Stimulated activated CD4-positive, alpha-beta T cell treated with anti-CD3 and anti-CD28 coated beads, Interleukin-2, amount 100 ng/mL, for 48 hours (primary cell): ENCODE data around the gene PRM1.
"Not testable (repeated sequence)": the region's sequence is repeated elsewhere in the genome, so short reads cannot be mapped to it uniquely, and the experiment has no call there.

Experiments used
- DNase-seq, 2 donors: peaks; one replicate each; pipeline ENCODE4 v3.0.0-alpha.2; 2020

PRM1 gene

DNA sequence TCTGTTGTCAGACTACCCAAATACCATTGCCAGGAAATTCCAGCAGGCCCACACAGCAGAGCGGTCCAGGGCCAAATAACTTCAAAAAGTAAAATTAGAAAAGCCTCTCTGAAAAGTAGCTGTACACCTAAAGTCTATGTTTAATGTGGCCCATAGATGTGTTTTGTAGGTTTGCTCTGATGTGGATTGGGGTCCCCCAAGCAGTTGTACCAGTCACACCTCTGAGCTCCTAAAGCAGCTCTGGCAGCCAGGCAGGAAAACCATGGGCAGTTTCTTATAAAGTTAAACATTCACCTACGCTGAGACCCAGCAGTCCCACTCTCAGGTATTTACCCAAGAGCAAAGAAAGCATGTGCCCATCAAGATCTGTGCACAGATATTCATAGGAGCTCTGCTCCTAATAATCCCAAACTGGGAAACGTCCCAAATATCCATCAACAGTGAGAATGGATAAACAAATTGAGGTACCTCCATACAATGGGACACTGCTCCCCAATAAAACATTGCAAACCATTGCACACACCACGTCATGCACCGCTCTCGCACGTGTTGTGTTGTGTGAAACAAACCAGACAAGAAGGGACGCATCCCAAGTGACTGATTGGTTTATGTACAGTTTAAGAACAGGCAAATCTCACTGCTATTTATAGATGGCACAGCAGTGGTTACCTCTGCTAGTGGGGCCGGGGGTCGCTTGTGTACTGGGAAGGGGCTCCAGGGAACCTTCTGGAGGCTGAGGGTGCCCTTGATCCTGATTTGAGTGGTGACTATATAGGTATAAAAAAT lies 15.8 kb upstream of the PRM1 start:
- DNase-seq: no peak

DNA sequence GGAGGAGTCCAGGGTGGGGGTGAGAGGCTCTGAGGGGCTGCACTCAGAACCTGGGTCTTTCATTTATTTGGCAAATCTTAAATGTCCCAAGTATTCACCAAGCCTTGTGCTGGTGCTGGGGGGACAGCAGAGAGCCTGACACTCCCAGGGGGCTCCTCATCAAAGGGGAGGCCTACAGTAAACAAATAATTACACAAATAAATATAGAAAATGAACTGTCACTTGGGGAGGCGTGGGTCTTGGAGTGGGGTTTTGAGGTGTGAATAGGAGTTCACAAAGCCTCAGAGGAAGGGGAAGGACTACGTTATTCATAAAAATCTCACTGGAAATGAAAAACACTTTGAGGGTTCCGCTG lies 15.2 kb upstream of the PRM1 start:
- DNase-seq: no peak

DNA sequence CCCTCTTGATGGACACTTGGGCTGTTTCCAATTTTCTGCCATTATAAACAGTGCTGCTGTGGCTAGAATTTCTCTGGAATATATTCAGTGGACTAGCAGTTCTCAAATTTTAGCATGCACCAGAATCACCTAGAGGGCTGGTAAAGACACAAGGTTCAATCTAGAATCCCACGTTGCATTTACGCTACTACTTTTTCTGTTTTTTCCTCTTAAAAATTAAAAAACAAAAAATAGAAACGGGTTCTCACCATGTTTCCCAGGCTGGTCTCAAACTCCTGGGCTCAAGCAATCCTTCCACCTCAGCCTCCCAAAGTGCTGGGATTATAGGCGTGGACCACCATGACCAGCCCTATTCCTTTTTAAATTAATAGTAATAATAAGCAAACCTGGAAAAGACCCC lies 14.5 kb upstream of the PRM1 start:
- DNase-seq: no peak

DNA sequence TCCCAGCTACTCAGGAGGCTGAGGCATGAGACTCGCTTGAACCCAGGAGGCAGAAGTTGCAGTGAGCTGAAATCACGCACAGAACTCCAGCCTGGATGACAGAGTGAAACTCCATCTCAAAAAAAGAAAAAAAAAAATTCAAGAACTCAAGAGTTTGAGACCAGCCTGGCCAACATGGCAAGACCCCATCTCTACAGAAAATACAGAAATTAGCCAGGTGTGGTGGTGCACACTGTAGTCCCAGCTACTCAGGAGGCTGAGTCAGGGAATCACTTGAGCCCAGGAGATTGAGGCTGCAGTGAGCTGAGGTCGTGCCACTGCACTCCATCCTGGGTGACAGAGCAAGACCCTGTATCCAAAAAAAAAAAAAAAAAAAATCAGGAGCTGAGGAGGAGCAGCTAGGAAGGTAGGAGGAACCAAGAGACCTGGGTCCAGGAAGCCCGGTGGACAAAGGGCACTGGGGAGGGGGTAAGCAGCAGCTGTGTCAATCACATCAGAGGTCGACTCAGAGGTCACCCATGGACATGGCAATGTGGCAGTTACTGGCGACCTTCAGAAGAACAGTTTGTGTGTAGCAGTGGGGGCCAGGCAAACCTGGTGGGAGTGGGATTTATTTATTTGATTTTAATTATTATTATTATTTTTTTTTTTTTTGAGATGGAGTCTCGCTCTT lies 11.1 kb upstream of the PRM1 start:
- no peak for DNase-seq

DNA sequence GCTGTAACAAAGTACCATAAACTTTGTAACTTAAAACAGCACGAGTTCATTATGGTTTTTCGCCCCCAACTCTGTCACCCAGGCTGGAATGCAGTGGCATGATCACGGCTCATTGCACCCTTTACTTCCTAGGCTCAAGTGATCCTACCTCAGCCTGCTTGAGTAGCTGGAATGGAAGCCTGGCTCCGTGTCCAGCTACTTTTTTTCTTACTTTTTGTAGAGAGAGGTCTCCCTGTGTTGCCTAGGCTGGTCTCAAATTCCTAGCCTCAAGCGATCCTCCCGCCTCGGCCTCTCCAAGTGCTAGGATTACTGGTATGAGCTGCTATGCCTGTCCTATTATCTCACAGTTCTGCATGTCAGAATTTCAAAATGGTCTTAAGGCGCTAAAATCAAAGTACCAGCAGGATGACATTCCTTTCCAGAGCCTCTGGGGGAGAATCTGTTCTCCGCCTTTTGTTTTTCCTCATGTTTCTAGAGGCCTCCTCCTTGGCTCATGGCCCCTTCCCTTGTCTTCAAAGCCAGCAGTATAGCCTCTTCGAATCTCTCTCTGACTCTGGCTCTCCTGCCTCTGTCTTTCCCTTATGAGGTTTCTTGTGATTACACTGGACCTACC lies 10.1 kb upstream of the PRM1 start:
- no peak for DNase-seq

DNA sequence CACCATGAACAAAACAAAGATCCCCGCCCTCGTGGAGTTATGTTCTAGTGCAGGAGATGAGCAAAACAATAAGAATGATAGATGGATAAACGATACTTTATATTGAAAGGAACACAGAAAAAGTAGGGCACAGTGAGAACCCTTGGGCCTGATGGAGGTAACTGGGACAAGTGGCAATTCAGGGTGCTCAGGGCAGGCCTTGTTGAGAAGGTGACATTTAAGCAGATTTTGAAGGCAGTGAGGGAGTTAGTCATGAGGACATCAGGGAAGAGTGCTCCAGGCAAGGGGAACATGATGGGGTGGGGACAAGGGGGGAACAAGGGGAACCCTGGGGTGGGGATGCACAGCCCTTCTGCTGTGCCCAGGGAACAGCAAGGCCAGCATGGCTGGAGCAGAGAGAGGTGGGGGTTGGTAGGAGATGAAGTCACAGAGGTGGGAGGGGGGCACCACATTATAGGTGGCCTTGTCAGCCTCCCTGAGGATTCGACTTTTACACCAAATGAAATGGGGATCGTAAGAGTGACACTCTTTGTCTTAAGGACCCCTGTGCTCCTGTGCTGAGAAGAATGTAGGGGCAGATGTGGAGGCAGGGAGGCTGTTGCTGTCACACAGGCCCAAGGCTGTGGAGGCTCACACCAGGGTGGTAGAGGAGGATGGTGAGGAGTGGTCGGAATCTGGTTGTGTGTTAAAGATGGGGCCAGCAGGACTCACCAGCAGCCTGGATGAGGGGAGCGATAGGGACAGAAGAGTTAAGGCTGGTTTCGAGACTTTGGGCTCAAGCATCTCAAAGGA lies 9.2 kb upstream of the PRM1 start:
- no peak for DNase-seq

DNA sequence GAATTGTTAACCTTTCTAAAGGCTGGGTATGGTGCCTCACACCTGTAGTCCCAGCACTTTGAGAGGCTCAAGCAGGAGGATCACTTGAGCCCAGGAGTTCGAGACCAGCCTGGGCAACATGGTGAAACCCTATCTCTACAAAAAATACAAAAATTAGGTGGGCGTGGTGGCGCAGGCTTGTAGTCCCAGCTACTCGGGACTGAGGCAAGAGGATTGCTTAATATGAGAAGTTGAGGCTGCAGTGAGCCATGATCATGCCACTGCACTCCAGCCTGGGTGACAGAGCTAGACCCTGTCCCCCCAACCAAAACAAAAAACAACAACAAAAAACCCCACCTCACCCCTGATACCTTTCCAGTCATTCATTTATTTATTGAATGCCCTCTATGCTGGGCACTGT lies 8.6 kb upstream of the PRM1 start:
- not testable (repeated sequence) for DNase-seq

DNA sequence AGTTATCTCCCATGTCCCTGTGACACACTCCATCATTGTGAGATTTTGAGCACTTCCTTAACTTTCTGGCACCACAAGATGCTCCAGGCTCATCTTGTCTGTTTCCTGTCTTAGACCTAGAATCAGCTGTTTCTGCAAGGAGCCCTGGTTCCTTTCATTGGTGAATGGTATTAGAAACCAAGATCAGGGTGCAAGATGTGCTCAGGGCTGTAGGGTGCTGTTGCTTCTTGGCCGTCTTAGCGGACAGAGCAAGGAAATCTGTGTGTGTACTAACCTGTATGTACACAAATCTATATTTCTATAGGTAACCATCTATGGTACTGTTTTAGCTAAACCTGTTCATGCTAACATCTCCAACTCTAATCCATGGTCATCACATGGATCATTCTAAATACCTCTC lies 8.1 kb upstream of the PRM1 start:
- no peak for DNase-seq

DNA sequence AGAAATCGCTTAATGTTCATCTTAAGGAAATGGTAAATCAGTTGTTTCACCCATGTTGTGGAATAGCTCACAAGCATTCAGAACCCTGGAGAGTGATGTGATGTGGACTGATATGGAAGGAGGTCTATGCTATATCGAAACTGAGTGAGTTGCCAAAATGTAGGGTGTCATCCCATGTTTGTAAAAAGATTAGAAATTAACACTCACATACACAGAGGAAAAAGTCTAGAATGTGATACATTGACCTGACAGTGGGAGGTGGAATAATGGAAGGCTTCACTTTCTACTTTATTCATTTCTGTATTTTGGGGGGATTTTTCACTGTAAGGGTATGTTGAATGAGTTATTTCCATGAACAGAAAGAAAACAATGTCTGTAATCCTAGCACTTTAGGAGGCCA lies 4.7 kb upstream of the PRM1 start:
- DNase-seq: no peak

DNA sequence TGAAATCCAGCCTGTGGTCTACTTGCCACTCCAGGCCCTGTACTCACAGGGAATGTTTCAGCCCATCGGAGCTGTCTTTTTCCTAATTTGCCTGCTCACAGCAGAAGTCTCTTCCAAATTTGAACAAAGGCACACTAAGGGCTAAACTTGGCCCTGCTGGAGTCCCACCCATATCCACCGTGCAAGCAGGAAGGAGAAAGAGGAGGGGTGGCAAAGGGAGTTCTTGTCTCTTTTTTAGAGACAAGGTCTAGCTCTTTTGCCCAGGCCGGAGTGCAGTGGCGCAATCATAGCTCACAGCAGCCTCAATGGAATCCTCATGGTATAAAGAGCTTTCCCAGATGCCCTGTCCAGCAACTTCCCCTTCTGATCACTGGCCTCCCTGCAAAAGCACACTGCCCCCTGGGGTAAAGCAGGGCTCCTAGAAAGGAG lies 2.7 kb upstream of the PRM1 start:
- no peak for DNase-seq

DNA sequence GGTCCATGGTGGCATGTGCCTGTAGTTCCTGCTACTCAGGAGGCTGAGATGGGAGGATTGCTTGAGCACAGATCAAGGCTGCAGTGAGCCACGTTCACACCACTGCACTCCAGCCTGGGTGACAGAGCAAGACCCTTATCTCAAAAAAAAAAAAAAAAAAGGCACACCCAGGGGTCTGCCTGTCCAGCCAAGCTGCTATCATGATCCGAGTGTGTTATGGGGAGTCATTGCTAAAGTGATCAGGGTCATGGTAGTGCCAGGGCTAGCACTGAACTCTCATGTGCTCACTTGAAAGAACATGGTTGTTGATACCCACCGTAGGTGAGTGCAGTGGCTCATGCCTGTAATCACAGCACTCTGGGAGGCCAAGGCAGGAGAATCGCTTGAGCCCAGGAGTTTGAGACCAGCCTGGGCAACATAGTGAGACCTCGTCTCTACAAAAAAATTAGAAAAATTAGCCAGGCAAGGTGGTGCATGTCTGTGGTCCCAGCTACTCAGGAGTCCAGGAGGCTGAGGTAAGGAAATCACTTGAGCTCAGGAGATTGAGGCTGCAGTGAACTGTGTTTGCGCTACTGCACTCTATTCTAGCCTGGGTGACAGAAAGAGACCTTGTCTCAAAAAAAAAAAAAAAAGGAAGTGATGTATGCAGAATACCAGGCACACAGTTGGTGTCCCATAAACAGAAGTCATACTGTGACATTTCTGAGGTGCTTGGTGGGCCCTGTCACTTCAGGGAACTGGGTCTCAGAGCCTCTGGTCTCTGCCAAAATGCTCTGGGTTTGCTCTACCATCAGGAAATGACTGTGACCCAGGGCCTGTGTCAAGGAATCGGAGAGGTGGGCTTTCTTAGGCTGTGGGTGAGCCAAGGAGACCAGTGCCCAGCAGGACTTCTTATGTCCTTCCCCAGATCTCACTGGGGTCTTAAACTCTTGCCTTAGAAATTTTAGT lies 2.2 kb downstream of the PRM1 start:
- DNase-seq: no peak

DNA sequence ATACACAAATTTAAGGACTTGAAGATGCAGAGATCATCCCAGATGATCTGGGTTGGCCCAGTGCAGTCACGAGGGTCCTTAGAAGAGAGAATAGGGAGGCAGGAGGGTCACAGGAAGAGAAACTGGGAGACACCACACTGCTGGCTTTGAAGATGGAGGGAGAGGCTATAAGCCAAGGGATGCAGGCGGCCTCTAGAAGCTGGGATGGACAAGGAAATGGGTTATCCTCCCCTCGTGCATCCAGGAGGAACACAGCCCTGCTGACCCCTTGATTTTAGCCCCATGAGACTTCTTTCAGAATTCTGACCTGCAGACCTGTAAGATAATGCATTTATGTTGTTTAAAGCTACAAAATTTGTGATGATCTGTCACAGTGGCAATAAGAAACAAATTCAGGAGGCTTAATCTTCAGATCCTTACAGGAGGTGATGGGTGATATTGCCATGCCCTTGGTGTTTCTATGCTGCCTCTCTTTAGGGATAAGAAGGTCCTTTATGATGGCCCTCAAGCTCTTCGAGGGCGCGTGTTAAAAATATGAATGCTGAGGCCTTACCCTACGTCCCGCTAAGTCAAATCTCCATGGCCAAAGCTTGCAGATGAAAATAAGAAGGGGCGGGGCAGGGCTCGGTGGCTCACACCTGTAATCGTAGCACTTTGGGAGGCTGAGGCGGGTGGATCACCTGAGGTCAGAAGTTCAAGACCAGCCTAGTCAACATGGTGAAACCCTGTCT lies 3.4 kb downstream of the PRM1 start:
- DNase-seq: no peak

DNA sequence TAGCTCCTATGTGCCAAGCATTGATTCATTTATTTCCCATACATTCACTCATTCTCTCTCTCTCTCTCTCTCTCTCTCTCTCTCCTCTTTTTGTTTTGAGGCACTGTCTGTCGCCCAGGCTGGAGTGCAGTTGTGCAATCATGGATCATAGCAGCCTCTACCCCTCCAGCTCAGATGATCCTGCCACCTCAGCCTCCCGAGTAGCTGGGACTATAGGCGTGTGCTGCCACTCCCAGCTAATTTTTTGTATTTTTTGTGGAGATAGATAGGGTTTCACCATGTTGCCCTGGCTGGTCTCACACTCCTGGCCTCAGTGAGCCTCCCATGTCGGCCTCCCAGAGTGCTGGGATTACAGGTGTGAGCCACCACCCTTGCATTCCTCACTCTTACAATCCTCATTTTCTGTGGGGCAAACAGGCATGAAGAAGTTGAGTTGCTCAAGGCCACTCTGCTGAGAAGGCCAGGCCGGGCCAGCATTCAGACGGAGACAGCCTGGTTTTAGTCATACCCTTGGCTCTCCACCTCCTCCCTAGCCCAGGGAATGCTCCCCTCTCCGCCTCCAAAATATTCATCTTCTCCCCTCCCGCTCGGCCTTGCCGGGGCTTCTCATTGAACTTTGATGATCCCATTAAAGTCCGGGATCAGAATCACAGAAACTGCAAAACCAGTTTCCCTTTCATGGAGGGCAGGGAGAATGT lies 4.1 kb downstream of the PRM1 start:
- DNase-seq: no peak

DNA sequence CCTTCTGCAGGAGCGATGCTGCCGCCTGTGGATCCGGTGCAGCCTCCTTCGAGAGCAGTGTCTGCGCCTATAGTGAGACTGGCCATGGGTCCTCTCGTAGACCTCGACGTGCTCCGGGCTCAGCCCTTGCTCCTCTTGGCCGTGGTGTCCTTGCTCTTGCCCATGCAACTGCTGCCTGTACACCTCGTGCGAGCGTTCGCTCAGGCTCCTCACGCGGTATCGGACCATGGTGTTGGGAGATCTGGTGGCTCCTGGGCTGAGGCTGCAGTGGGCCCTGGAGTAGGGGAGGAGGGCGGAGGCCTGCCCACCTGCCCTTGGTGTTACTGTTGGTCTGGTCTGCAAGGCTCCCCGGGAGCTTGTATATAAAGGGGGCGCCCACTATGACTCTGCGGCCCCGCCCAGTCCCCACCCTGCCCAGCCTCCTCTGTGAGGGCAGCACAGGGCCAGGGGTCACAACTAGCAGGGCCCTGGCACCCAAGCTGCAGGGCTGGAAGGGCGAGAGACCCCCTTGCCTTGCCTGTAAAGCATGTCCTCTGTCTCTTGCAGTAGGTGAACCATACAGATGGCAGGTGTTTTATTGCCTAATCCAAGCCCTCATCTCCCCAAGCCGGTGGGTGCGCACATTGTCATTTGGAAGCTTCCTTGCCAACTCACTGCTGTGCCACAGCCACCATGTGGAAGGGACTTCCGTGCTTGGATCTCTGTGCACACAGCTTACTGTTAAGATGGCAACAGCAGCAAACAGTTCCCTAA lies 4.8 kb downstream of the PRM1 start, which contains the start of gene PRM2:
Gene PRM2 (minus strand): TSS at position 338 of the 753 bp plus-strand sequence. CDS start 110 bp downstream, at position 228.
- DNase-seq: no peak

DNA sequence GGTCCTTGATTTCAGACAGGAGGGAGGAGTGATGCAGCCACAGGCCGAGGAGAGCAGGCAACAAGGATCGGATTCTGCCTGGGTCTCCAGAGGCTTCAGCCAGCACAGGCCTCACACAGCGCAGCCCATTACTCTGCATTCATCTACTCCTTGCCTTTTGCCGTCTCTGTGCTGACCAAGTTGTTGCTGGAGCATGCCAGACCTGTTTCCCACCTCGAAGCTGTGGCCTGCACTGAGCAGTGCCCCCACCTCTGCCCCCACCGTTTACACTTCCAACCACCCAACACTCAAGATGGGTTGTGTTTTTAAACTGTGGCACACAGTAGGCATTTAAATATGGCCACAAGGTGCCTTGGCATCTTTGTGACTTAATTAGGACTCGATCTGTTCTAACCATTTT lies 6.2 kb downstream of the PRM1 start:
- DNase-seq: no peak

DNA sequence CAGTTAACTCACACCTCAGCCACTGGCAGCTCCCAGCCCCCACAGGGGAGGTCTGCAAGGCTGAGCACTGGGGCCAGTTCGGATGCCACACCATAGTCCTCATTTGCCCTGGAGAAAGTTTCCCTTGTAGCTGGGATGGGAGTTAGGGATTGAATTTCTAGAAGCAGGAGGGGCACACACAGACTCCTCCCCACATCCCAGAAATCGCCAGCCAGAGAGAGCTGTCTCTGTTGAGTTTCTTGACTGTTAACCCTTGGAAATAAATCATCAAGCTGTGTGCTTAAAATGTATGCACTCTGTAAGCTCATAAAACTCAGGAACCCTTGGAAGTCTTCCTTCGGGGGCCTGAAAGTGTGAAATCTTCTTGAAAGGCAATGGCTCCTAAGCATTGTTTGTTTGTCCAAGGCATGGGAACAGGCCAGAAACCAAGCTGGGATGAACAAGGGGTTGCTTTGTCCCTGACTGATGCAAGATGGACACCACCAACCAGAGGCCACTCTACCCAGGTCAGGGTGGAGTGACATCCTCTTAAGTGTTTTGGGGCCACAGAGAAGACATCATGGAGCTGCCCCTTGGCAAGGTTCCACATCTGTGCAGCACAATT lies 7.3 kb downstream of the PRM1 start:
- no peak for DNase-seq

DNA sequence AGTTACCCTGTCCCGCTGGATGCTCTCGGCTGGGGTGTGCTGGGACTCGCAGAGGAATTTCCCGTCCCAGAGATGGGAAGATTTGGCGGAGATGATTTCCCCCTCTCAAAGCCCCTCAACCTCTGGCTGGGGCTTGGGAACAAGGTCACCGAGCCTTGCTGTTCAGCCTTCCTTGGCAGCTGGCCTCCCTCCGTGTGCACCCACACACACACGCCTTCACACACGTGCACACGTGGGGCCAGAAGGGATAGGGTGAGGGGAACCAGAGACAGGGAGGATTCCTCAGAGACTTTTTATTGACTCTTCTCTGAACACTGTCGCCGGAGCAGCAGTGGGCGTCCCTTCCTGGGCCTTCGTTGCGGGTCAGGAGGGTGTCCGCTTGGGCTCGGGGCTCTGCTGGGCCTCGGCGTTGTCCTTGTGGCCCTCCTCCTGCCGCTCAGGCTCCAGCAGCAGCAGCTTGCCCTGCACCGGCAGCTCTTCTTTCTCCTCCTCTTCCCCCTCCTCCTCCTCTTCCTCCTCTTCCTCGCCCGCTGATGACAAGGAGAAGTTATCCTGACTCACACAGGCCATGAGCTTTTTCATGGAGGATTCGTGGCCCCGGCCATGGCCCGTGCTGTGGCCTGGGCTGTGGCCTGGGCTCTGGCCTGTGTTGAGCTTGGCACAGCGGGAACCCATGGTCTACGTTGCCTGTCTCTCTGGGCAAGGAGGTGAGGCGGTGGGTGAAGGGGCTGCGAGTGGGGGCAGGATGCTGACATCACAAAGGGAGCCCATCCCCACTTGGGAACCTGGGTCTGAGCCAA lies 8.0 kb downstream of the PRM1 start, which contains the start of gene PRM3:
Gene PRM3 (minus strand): TSS at position 709 of the 800 bp plus-strand sequence. CDS start 34 bp downstream, at position 675.
- no peak for DNase-seq

DNA sequence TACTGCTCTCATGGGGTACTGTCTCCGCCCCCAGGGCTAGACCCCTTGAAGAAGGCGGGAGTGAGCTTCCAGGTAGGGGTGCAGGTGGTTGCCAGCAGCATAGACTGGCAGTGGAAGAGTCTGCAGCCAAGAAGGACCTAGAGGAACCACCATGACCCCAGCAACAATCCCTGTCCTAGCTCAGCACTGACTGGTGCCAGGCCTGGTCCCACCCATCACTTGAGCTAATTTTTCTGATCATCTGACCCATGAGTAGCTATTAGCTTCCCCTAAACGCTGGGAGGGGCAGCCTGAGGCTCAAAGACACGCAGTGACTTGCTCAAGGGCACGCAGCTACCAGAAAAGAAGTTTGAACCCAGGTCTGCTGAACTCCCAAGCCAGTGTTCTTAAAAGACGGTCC lies 8.6 kb downstream of the PRM1 start:
- no peak for DNase-seq

DNA sequence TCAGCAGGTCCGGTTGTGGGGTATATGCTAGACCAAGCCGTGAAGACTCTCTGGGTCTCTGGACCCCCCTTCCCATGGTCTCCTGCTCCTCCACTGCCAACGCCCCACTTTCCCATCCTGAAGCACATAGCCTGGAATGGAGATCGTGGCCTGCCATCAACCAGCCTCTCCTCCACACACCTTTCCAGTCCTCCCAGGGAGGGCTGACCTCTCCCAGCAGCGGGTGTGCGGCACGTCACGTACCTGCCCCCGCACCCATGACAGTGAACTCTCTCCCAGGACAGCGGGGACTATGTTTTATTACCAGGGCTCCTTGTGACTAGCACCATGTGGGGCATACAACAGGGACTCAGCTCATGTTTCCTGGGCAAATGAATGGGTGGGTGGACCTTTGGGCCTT lies 9.5 kb downstream of the PRM1 start:
- no peak for DNase-seq
